HG03565 (cell line): ENCODE results near the gene PABPN1L.

Experiments
- ATAC-seq: cut with Tn5 transposase; IDR thresholded peaks from one replicate; pipeline ENCODE4 v1.9.1; 2021; ENCODE audit warnings: mild to moderate bottlenecking, moderate library complexity; ENCODE audit not compliant: unreplicated experiment

The PABPN1L gene

GRCh38 chr16:88870608-88871348, 4.3 kb upstream of the PABPN1L start:
- no peak for ATAC-seq

GRCh38 chr16:88869673-88869980, 3.2 kb upstream of the PABPN1L start:
- no peak for ATAC-seq

GRCh38 chr16:88868974-88869672, 2.7 kb upstream of the PABPN1L start:
- ATAC-seq = no peak

- ATAC-seq = no peak
Observed at GRCh38 chr16:88867581-88868246, 1.3 kb upstream of the PABPN1L start.

- no peak for ATAC-seq
Observed at GRCh38 chr16:88865742-88866141, 718 bp downstream of the PABPN1L start.

- no peak for ATAC-seq
Observed at GRCh38 chr16:88865310-88865709, 1.1 kb downstream of the PABPN1L start.

GRCh38 chr16:88864521-88864920, 1.9 kb downstream of the PABPN1L start:
- no peak for ATAC-seq

GRCh38 chr16:88864099-88864498, 2.4 kb downstream of the PABPN1L start:
- no peak for ATAC-seq

GRCh38 chr16:88863426-88863825, 3.0 kb downstream of the PABPN1L start:
- no peak for ATAC-seq

- no peak for ATAC-seq
Observed at GRCh38 chr16:88862968-88863367, 3.5 kb downstream of the PABPN1L start.

- ATAC-seq = no peak
Observed at GRCh38 chr16:88861359-88861758, 5.1 kb downstream of the PABPN1L start.

GRCh38 chr16:88859381-88860091, 6.9 kb downstream of the PABPN1L start:
- ATAC-seq = no peak

GRCh38 chr16:88857728-88858339, 8.6 kb downstream of the PABPN1L start:
- ATAC-seq = peak; percentile 39

- peak; percentile 67 for ATAC-seq
Observed at GRCh38 chr16:88856828-88857727, 9.4 kb downstream of the PABPN1L start, which contains the start of the genes GALNS and TRAPPC2L. Gene GALNS (minus strand): TSS chr16:88856947. CDS start chr16:88856877, 70 bp downstream. Gene TRAPPC2L (plus strand): TSS chr16:88857127. CDS start chr16:88857151, 24 bp downstream.

- no peak for ATAC-seq
Observed at GRCh38 chr16:88856122-88856827, 10.2 kb downstream of the PABPN1L start.

GRCh38 chr16:88855736-88856121, 10.7 kb downstream of the PABPN1L start:
- ATAC-seq = no peak

GRCh38 chr16:88855176-88855575, 11.3 kb downstream of the PABPN1L start:
- no peak for ATAC-seq

- ATAC-seq = no peak
Observed at GRCh38 chr16:88854306-88855111, 12.0 kb downstream of the PABPN1L start.
